ENCODE measurements around the gene MYO1G.

The MYO1G gene

DNA sequence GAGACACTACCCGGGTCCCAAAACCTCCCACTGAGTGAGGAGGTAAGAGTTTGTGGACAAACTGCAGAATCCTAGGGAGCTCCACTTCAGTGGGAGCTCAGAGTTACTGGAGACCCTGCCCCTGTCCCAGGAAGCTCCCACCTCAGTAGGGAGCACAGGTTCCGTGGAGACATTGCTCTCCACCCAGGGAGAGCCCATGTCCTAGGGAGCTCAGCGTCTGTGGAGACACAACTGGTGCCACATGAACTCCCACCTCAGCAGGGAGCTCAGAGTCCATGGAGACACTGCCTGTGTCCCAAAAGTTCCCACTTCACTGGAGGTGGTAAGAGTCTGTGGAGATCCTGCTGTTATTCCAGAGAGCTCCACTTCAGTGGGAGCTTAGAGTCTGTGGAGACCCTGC lies 6.3 kb downstream of the MYO1G start:
- Histone ChIP-seq H3K27me3 (replicated peaks; ENCODE audit: control insufficient read depth, insufficient read depth, low read length) (no peaks in the 10 kb centered on the region), H3K4me3 (replicated peaks; ENCODE audit: low read depth, low read length) (no peak overlapping the region), H3K36me3 (ENCODE audit: control insufficient read depth, insufficient read depth, low read length) (peaks cover 82% of the 10 kb centered on the region)
- no peak for DNase-seq (ENCODE audit: extremely low read depth, insufficient read length)
- TF ChIP-seq, protein P1, sequence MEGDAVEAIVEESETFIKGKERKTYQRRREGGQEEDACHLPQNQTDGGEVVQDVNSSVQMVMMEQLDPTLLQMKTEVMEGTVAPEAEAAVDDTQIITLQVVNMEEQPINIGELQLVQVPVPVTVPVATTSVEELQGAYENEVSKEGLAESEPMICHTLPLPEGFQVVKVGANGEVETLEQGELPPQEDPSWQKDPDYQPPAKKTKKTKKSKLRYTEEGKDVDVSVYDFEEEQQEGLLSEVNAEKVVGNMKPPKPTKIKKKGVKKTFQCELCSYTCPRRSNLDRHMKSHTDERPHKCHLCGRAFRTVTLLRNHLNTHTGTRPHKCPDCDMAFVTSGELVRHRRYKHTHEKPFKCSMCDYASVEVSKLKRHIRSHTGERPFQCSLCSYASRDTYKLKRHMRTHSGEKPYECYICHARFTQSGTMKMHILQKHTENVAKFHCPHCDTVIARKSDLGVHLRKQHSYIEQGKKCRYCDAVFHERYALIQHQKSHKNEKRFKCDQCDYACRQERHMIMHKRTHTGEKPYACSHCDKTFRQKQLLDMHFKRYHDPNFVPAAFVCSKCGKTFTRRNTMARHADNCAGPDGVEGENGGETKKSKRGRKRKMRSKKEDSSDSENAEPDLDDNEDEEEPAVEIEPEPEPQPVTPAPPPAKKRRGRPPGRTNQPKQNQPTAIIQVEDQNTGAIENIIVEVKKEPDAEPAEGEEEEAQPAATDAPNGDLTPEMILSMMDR (IDR thresholded peaks at IDR 0.05; ENCODE audit: insufficient read depth, low read length, poor library complexity, severe bottlenecking) = no peak

DNA sequence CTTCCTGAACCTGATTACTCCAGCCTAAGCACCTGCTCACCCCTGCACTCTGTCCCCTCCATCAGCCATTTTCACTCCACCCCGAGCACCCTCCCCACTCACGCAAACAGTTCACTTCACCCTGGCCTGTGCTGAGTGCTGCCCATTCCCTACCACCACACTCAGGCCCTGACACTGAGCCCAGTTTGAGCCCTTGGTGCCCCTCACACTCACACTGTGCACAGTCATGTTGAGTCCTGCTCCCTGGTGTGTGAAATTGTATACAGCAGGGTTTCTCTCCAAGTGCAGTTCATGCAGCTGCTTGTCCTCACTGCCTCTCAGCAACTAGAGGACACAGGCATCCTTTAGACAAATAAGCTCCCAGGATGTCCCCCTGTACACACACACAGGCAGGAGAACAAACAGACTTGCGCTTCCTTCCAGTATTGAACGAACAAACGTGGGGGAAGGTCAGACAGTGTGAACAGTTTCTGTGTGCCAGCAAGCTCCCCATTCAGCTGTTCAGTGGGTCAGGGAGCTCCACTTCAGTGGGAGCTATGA lies 6.8 kb downstream of the MYO1G start:
- TF ChIP-seq, protein P1 (IDR thresholded peaks at IDR 0.05; ENCODE audit: insufficient read depth, low read length, poor library complexity, severe bottlenecking) = no peak
- Histone ChIP-seq H3K27me3 (replicated peaks; ENCODE audit: control insufficient read depth, insufficient read depth, low read length) (no peaks in the 10 kb centered on the region), H3K4me3 (replicated peaks; ENCODE audit: low read depth, low read length) (no peak overlapping the region), H3K36me3 (ENCODE audit: control insufficient read depth, insufficient read depth, low read length) (peaks cover 84% of the 10 kb centered on the region)
- DNase-seq (ENCODE audit: extremely low read depth, insufficient read length) = no peak

DNA sequence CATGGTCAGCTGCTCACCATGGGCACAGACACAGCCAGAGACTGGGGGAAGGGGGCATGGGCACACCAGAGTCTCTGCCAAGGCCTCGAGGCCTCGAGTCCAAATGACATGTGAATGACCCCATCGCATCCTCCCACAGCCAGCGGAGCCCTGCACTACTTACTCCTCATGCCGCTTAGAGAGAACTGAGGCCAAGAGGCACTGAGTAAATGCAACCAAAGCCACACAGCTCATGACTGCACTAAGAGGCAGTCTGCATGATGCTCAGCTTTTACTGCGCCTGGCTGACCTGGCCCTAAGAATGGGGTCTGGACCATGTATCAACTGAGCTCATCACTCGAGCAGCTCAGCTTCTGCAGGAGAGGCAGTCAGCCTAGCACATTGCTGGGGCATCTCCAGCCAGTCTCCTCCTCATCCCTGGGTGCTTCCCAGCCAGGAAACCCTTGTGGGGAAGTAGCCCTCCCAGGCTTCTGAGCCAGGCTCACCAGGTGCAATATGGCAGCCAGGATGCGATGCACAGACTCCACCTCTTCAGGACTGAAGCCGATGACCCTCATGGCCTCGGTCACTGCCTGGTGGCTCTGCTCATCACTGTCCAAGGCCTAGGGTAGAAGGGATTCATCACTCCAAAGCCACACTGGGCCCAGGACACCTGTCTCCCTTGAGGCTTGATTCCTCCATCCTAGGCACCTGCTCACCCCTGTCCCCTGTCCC lies 7.5 kb downstream of the MYO1G start:
- Histone ChIP-seq H3K4me3 (replicated peaks; ENCODE audit: low read depth, low read length) (no peak overlapping the region), H3K27me3 (replicated peaks; ENCODE audit: control insufficient read depth, insufficient read depth, low read length) (no peaks in the 10 kb centered on the region), H3K36me3 (ENCODE audit: control insufficient read depth, insufficient read depth, low read length) (peaks cover 84% of the 10 kb centered on the region)
- TF ChIP-seq, protein P1 (IDR thresholded peaks at IDR 0.05; ENCODE audit: insufficient read depth, low read length, poor library complexity, severe bottlenecking) = no peak
- DNase-seq (ENCODE audit: extremely low read depth, insufficient read length) = no peak

DNA sequence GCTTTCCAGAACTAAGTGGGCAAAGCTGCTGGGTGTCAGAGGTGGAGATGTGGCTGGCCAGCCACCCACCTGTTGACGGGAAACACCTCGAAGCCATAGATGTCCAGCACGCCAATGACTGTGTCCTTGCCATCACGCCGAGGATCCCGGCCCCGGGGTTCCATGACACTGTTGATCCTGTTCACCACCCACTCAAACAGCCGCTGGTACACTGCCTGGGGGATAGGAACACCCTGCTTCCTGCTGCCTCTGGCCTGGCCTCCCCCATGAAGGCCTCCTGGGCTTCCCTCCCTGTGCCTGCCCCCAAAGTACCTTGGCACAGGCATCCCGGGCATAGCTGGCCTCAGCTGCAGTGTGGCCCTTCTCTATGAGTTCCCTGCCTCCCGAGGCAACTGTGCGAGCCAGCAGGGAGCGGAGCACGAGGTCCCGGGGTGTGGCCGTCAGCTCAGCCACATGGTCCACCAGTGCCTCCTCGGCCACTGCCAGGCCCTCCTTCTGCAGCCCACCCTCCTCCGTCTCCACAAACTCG lies 8.2 kb downstream of the MYO1G start:
- Histone ChIP-seq H3K36me3 (ENCODE audit: control insufficient read depth, insufficient read depth, low read length) (peaks cover 84% of the 10 kb centered on the region), H3K27me3 (replicated peaks; ENCODE audit: control insufficient read depth, insufficient read depth, low read length) (no peaks in the 10 kb centered on the region), H3K4me3 (replicated peaks; ENCODE audit: low read depth, low read length) (no peak overlapping the region)
- DNase-seq (ENCODE audit: extremely low read depth, insufficient read length) = no peak
- TF ChIP-seq, protein P1 (IDR thresholded peaks at IDR 0.05; ENCODE audit: insufficient read depth, low read length, poor library complexity, severe bottlenecking) = no peak

DNA sequence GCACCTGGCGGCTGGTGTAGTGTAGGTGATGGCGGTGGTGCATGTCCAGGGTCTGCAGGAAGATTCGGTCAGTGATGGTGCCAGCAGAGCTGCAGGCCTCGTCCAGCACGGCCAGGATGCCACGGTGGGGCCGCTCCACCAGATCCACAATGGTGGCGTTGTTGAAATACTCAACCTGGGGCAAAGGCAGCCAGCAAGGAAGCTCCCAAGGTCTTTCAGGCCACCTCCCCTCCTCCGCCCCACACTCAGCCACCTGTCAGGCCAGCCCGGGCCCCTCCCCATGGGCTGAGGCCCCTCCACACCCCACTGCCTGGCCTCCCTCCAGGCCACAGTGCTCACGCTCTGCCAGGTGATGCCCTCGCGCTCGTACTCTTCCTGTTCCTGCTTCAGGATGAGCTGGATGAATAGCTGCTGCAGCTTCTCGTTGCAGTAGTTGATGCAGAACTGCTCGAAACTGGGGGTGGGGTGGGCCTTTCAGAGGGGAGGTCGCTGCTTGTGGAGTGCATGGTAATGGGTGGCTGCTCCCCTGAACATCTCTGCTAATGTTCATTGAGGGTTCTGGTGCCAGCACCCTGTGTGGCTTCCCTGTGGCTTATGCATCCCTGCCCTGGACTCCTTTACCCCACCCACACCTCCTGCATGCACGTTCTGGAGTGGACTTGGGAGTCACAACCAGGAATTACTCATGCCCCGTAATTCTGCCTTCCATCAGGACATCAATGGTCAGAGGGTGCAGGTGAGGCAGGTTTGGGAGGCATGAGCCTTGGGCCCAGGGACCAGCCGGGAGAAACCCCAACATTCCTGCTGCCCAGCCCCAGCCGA lies 8.9 kb downstream of the MYO1G start:
- DNase-seq (ENCODE audit: extremely low read depth, insufficient read length) = no peak
- TF ChIP-seq, protein P1 (IDR thresholded peaks at IDR 0.05; ENCODE audit: insufficient read depth, low read length, poor library complexity, severe bottlenecking) = no peak
- Histone ChIP-seq H3K36me3 (ENCODE audit: control insufficient read depth, insufficient read depth, low read length) (peaks cover 83% of the 10 kb centered on the region), H3K27me3 (replicated peaks; ENCODE audit: control insufficient read depth, insufficient read depth, low read length) (no peaks in the 10 kb centered on the region), H3K4me3 (replicated peaks; ENCODE audit: low read depth, low read length) (no peak overlapping the region)
